ENCODE measurements around the gene BRD4. TPM values are rescaled to one million over a fixed set of nuclear protein-coding genes. Genes with fewer than 3 reads are reported as not detected.

BRD4 gene
- total RNA-seq, 1 donor from 2014 or later, result 115 TPM

DNA sequence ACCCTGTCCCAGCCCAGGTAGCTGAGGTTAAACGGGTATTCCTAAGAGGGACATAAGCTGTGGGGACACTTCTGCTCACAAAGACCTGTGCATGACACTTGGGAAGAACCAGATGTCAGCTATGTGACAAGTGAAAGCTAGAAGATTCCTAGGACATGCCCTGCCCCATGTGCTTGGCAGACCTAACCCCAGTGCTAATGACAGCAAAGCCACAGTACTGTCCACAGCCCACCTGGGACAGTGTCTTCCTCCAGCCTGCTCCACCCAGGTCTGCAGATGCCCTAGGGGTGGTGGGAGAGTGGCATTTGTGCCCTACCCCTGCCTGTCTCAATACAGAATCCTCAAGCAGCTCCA, 81.7 kb downstream of the BRD4 start:
- intact Hi-C loops (cut with micrococcal nuclease), result no loop called here

- intact Hi-C loops (cut with micrococcal nuclease), result no loop called here
Observed at GRCh38 chr19:15249972-15250639, 82.2 kb downstream of the BRD4 start.

- intact Hi-C loops (cut with micrococcal nuclease), result no loop called here
Observed at GRCh38 chr19:15249528-15249874, 82.8 kb downstream of the BRD4 start.

GRCh38 chr19:15248648-15249527, 83.5 kb downstream of the BRD4 start:
- intact Hi-C loops (cut with micrococcal nuclease), result no loop called here

- intact Hi-C loops (cut with micrococcal nuclease), result no loop called here
Observed at GRCh38 chr19:15248106-15248505, 84.2 kb downstream of the BRD4 start.

DNA sequence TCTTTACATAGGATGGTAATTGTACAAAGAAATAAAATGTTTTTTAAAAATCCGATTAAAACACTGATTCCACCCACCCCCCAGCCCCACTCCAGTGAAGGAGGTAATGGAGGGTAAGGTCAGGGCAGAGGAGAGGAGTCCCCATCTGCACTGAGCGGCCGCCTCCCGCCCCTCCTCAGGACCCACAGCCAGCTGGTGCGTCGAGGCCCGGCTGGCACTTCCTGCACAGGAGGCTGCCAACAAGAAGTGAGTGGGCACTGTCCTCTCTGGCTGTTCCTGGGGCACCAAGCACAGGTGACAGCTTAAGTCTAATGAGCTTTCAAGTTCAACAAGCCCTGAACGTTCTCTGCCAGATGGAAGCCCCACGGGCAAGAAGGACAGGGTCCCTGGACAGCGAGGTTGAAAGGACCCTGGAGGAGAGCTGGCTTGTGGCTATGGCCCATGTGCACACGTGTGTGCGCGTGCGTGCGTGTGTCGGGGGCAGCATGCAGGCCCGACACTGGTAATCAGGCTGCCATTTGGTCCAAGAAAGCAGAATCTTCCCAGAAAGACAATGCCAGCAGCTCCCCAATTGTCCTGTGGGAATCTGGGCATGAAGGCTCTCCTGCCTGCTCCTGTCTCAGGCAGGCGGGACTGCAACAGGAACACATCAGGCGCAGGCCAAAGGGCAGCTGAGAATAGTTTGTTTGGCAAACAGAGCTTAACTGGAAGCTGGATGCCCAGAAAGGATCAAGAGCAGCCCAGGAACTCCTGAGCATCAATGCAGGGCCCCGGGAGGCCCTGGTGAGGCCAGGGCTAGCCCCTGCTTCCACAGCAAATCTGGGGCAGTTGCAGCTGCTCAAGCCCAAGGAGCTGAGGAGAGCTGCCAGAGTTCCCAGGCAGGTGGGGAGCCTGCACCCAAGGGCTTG, 85.0 kb downstream of the BRD4 start:
- intact Hi-C loops (cut with micrococcal nuclease), result no loop called here

GRCh38 chr19:15246198-15246481, 86.2 kb downstream of the BRD4 start:
- intact Hi-C loops (cut with micrococcal nuclease), result no loop called here

DNA sequence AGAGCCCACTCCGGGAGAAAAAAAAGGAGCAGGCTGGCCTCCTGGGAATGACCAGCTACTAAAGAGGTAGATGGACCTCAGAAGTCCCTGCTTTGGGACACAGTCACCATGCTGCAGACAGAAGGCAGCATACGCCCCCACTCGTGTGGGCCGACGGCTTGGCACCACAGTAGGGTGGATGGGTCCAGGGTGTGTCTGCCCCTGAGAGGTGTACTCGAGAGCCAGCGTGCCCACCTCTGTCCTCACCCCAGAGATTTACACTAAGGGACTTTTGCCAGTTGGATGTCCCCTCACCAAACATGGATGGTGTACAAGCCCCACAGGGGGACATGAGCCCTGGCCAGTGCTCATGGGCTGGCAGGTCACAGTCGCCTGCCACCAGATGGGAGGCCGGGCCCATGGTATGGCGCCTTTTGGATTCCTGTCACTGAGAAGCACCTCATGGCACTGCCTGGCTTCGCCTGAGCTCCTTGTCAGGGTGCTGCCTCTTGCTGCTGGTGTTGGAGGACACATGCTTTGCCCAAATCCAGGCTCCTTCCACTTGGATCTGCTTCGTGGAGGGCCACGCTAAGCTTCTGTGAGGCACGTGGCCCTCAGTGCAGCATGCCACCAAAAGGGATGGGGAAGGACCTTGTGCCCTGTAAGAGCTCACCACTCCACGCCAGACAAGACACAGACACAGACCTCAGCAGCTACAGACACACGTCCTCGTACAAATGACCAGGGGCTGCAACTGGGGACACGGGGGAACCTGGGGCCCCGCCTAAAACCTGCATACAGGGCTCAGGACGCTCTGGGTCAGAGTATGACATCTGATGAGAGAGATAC, 86.8 kb downstream of the BRD4 start:
- intact Hi-C loops (cut with micrococcal nuclease), result no loop called here

DNA sequence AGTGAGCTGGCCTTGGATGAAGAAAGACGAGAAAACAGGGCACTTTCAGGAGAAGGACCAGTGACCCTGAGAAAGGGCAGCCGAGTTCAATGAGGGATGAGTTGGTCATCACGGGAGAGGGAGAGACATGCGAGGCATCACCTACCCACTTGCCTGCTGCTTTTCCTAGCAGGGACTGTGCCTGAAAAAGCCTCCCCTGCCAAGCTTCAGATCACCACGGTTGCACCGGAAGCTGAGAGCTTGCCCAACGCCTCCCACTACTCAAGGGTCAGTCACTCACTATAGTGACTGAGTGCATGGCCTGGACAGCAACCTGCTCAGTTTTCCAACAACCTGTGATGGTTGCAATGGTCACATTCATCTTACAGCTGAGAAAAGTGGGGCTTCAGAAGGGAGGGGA, 87.5 kb downstream of the BRD4 start:
- intact Hi-C loops (cut with micrococcal nuclease), result no loop called here

DNA sequence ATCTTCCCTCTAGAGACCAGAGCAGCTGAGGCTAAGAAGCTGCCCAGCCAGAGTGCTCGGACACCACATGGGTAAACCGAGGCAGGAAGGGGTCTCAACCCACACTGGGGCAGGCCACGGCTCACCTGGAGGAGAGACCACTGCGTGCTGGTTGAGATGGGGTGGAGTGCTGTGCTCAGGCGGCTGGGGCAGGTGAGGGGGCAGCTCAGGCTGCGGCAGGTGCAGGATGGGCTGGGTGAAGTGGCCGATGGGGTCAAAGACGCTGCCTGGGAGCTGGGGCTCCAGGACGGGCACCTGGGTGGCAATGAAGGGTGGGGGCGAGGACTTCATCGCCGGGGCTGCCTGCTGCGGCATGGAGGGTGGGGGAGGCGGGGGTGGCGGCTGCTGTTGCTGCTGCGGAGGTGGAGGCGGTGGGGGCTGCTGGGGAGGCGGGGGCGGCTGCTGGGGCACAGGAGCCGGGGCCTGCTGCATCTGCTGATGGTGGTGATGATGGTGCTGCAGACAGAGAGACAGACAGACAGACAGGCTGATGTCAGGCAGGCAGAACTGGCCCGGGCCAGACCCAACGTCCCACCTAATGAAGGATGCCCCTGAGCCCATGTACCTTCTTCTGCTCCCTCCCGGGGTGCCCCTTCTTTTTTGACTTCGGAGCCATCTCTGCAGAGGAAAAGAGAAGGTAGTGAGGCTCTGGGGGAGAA, 88.1 kb downstream of the BRD4 start:
- intact Hi-C loops (cut with micrococcal nuclease), result no loop called here

DNA sequence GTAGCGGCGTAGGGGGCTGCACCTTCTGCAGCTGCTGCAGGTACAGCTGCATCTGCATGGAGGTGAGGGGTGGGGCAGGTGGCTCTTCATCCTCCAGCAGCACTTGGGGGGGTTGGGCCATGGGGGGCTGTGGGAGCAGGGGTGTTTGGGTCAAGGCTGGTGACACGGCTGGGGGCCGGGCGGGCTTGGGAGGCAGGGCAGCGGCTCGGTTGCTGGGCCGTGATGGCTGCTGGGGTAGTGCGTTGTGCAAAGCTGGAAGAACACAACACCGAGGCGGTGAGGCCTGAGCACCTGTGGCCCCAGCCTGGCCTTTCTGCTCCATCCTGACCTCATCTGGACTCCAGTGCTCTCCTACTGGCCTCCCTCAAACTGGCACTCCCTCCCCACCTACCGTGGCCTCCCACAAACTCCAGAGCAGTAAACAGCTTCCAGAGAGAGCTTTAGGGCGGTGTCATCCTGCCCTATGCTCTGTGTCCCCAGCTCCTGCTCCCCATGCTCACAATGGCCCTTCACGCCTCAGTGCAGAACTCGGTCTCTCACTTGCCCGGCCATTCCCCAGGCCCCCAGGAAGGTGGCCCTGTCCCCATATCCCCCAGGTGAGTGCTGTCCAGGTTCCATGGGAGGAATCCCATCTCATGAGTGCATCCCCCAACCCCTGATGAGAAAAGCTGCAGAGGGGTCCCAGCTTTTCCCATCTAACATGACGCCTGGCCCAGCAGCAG, 88.9 kb downstream of the BRD4 start:
- intact Hi-C loops (cut with micrococcal nuclease), result no loop called here

DNA sequence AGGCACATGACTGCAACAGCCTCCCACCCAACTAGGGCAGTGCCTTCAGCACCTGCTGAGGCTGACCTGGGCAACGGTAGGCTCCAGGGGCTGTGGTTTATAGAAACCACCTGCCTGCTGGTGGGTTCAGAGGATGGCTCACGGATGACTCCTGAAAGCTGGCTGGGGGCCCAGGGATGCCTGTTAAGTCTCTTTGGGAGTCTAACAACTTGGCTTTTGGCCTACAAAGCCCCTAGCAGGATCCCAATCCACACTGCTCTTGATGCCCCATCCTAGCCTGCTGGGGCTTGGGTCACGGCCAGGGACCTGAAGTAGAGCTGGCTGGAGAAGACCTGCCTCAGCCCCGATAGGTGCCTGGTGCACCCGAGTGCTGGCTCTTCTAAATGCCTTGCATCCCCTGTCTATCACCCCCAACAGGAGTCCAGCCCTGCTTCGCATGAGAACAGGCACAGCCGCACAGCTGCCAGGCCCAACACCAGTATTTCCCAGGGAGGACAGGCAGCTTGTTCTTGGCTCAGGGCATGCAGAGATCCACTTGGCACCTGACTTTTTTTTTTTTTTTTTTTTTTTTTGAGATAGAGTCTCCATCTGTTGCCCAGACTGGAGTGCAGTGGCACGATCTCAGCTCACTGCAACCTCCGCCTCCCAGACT, 91.0 kb downstream of the BRD4 start:
- intact Hi-C loops (cut with micrococcal nuclease), result no loop called here

- intact Hi-C loops (cut with micrococcal nuclease), result no loop called here
Observed at GRCh38 chr19:15240515-15240914, 91.8 kb downstream of the BRD4 start.

DNA sequence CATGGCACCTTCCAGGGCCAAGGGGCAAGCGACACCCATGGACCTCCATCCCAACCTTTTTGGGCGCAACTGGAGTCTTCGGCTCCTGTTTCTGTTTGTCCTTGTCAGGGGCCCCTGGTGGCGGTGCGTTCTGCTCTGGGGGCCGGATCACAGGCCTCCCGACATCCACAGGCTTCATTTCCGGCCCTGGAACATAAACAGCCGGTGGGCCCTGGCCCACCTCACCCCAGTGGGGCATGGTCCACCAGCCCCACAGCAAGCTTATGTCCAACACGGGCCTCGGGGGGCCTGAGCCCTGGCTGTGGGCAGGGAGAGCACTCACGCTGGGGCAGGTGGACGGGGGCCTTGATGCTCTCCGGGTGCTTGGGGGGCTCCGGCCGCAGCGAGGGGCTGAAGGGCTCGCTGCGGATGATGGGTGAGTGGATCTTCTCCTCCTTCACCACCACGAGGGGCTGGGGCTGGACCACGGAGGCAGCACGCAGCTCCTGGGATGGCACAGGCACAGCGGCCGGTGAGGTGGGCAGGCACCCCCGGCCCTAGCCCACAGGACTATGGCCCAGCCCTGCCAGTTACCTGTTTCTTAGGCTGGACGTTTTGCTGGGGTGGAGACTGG, 92.9 kb downstream of the BRD4 start:
- intact Hi-C loops (cut with micrococcal nuclease), result no loop called here

GRCh38 chr19:15238639-15239155, 93.6 kb downstream of the BRD4 start:
- intact Hi-C loops (cut with micrococcal nuclease), result no loop called here

GRCh38 chr19:15237759-15238638, 94.3 kb downstream of the BRD4 start:
- intact Hi-C loops (cut with micrococcal nuclease), result no loop called here

GRCh38 chr19:15236886-15237285, 95.5 kb downstream of the BRD4 start:
- intact Hi-C loops (cut with micrococcal nuclease), result no loop called here

DNA sequence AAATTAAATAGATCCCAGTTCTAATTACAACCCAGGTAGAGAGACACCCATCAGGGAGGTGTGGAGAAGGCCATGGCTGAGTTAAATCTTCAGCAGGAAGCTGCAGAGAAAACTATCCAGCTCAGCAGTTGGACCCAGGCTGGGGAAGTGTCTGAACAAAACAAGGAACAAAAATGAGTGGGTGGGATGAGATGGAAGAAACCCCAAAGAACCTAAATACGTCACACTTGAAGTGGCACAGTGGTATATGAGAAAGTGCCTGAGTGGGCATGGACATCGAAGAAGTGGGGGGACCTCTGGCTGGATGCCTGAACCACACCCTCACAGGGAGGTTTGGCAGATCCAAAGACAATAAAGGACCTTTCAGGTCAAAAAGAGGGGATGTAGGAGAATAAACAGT, 96.6 kb downstream of the BRD4 start:
- intact Hi-C loops (cut with micrococcal nuclease), result no loop called here
